Spinal cord (tissue), 10 donors: ENCODE results near the gene SNRPA. TPM values are rescaled to one million over a fixed set of nuclear protein-coding genes. Genes with fewer than 3 reads are reported as not detected.

Experiments
- DNase-seq, 6 donors: peaks; one replicate each; pipeline versions ENCODE4 v3.0.0 to v3.0.0-alpha.2; 2013 to 2015; ENCODE audit warnings: low spot score in 6 of 6, low read depth in 4 of 6
- H3K27ac ChIP-seq: one replicate; pipeline ENCODE4 v1.5.1; 2013; ENCODE audit warnings: low read depth, low read length, control low read depth
- H3K27me3 ChIP-seq: one replicate; pipeline ENCODE4 v1.6.1; 2013; ENCODE audit warnings: low read length; ENCODE audit not compliant: control insufficient read depth, insufficient read depth
- H3K36me3 ChIP-seq: one replicate; pipeline ENCODE4 v1.6.1; 2013; ENCODE audit warnings: low read length; ENCODE audit not compliant: control insufficient read depth, insufficient read depth
- H3K4me1 ChIP-seq: one replicate; pipeline ENCODE4 v1.6.1; 2013; ENCODE audit warnings: low read length; ENCODE audit not compliant: control insufficient read depth, insufficient read depth
- H3K4me3 ChIP-seq: one replicate; pipeline ENCODE4 v1.5.1; 2013; ENCODE audit warnings: low read depth, low read length, control low read depth
- H3K9me3 ChIP-seq: one replicate; pipeline ENCODE4 v1.6.1; 2013; ENCODE audit warnings: low read length; ENCODE audit not compliant: control insufficient read depth, insufficient read depth
- WGBS: methylation state at CpG from one replicate; pipeline ENCODE4 v1.1.5; 2013; ENCODE audit warnings: missing lambda C conversion rate; ENCODE audit not compliant: insufficient coverage; 5-methylcytosine and 5-hydroxymethylcytosine counted together
- polyA plus RNA-seq, 2 donors: library from polyadenylated mRNA; unstranded; fragments of 120-200 nt; gene quantifications; one replicate each; pipeline ENCODE4 v1.2.1, GENCODE V29; 2013; ENCODE audit not compliant: insufficient read length in 2 of 2
- total RNA-seq, 2 donors: library from RNA; depleted of rRNA in 1 of 2; stranded (reverse); fragments of 120-200 nt in 1 of 2; fragments of >200 nt in 1 of 2; gene quantifications; one replicate each; pipeline versions ENCODE4 v1.2.3 to v1.2.4, GENCODE V29; 2013 to 2014
- donor health status: healthy.

The SNRPA gene
- total and polyA plus RNA-seq, 4 donors: 21.7 to 86.4 (median 54.6) TPM

DNA sequence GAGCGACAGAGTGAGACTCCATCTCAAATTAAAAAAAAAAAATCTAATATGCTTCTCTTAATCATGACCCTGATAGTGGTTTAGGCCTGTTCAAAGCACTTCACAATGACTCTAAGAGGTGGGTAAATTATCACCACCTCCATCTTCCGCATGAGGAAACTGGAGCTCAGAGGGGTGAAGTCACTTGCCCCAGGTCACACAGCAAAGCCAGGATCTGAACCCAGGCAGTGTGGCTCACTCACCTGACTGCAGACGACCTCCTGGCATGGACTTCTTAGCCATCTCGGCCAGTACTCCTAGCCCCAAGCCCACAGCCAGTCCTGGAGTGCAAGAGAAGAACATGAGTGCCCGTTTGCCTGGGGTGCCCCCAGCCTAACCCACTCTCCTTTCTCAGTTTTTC, 41.2 kb upstream of the SNRPA start:
- Histone ChIP-seq H3K4me3 (no peak overlapping the region), H3K36me3 (peaks cover 53% of the 10 kb centered on the region), H3K27ac (no peak overlapping the region), H3K27me3 (no peaks in the 10 kb centered on the region), H3K4me1 (peaks cover 10% of the 10 kb centered on the region), H3K9me3 (no peaks in the 10 kb centered on the region)
- 91% methylated on average over 4 of the region's 5 CpGs for WGBS
- no peak for DNase-seq

DNA sequence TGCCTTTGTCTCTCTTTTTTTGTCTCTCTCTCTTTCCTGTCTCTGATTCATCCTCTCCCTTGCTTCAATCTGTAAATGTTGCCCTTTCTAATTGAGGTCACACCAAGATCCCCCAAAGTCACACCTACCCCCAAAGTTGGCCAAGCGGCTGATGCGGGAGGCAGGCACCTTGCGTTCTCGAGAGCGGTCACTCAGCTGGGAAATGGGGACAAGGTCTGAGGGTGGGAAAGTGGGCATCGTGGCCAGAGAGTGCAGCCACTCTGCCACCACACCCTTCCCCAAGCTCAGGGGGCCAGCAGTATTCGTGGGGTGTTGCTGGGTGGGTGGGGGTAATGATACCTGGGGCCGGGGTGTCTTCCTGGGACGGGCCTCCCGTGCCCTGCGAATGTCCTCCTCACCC, 37.1 kb upstream of the SNRPA start:
- no peaks in the 10 kb centered on the region for H3K27me3 ChIP-seq
- peaks cover 31% of the 10 kb centered on the region for H3K36me3 ChIP-seq
- no peaks in the 10 kb centered on the region for H3K9me3 ChIP-seq
- peaks cover 44% of the 10 kb centered on the region for H3K4me1 ChIP-seq
- no peak overlapping the region for H3K4me3 ChIP-seq
- no CpG with 5 or more reads among the region's 11 CpGs for WGBS
- DNase-seq: no peak
- H3K27ac ChIP-seq: peak overlapping the region; percentile 98

DNA sequence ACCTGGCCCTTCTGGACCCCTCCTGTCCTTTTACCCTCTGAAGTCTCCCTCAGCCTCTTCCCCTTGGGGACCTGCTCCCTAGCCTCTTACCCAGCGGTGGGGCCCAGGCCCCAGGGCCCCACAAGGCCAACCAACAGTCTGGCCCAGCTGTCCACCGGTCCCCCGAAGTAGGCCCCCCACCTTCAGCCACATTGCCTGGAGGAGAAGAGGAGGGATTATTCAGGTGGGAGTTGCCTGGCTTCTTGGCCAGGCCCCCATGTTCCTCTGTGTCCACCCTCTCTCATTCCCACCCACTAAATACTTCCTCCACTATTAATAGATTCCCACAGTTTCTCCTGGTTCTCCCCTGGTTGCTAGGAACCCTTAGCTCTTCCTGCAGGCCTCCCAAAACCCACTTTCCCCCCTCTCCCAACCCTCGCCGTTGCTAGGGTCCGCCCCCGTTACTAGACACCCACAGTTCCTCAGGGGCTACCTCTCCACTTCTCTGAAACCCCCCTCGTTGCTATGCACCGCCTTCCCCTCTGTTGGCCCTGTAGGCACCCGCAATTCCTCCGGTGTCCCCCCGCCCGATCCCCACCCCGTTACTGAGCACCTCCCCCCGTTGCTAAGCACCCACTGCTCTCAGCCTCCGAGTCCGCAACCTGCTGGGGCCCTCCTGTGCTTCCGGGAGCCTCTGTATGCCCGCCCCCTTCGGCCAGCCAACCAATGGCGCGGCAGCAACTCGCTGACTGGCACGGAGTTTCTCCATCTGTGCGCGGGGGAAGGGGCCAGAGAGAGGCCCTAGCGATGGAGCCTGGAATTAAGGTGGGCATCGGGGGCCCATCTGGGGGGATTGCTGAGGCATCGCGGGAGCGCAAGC, 36.3 kb upstream of the SNRPA start:
- no peaks in the 10 kb centered on the region for H3K27me3 ChIP-seq
- H3K4me1 ChIP-seq: peaks cover 51% of the 10 kb centered on the region
- 1% methylated on average over 28 of the region's 31 CpGs for WGBS
- H3K36me3 ChIP-seq: peaks cover 29% of the 10 kb centered on the region
- peak; percentile 91 to 99 (median 94) for DNase-seq
- peak overlapping the region; percentile 98 for H3K27ac ChIP-seq
- H3K4me3 ChIP-seq: peak overlapping the region; percentile 90
- no peaks in the 10 kb centered on the region for H3K9me3 ChIP-seq

DNA sequence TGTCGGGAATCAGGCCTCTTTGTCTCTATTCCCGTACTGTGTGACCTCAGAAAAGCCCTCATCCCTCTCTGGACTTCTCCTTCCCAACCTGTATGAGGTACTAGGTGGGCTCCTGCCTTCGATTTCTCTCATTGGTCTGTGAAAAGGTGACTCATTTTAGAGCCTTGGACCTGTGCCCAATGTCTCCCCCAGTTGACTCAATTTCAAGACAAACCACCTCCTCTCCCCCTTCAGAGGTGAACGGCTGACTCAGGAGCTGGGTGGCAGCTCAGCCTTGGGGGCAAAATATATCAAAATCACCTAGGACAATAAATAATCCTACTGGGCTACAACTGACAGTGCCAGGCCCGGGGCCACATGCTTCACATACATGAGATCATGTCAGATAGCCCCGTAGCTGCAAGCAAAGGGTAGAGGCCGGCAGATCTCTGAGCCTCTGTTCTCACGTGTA, 34.9 kb upstream of the SNRPA start:
- Histone ChIP-seq H3K27me3 (no peaks in the 10 kb centered on the region), H3K9me3 (no peaks in the 10 kb centered on the region), H3K4me3 (peak overlapping the region; percentile 90), H3K27ac (peak overlapping the region; percentile 98), H3K4me1 (peaks cover 58% of the 10 kb centered on the region), H3K36me3 (peaks cover 22% of the 10 kb centered on the region)
- WGBS: 7% methylated on average over 7 of the region's 8 CpGs
- DNase-seq: no peak

DNA sequence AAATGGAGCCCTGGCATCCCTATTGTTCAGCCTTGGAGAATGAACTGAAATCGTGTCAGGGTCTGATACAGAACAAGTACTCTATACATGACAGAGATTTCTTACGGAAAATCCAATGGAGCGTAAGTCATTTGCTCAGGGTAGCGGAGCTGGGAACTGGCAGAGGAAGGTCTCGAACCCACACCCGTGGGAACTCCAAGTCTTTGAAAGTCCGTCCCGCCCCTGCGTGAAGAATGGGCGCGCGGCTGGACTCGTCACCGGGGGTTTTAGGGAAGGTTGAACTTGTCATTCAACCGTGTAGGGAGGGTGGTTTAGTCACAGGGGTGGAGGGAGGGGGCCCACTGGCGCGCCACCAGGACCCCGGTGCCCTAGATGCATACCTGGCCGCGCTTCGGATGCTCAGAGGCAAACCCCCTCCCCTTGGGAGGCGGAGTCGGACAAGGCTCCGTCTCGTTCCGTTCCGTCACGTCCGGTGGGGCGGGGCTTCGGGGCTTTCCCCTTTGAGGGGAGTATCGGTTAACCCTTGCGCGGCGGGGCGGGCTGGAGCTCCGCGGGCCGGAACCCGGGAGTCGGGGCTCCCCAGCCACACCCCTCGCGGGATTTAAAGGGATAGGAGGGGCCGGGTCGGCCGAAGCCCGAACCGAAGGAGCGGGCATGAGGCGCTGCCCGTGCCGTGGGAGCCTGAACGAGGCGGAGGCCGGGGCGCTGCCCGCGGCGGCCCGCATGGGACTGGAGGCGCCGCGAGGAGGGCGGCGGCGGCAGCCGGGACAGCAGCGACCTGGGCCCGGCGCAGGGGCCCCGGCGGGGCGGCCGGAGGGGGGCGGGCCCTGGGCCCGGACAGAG, 34.3 kb upstream of the SNRPA start, which contains the start of the genes COQ8B and ITPKC:
Gene COQ8B, minus strand, starts transcription at position 405 of the 843 bp plus-strand sequence. CDS start 2,254 bp downstream, outside the sequence.
Gene ITPKC, plus strand, starts transcription at position 631 of the 843 bp plus-strand sequence. Its CDS starts 24 bp downstream, at position 655.
- Histone ChIP-seq H3K27ac (peak within 1 kb of the TSS; percentile 98), H3K9me3 (no peaks in the 10 kb centered on the region), H3K27me3 (no peaks in the 10 kb centered on the region), H3K4me1 (peaks cover 58% of the 10 kb centered on the region), H3K4me3 (peak within 1 kb of the TSS; percentile 90), H3K36me3 (peaks cover 18% of the 10 kb centered on the region)
- 0% methylated on average over 68 of the region's 76 CpGs for WGBS
- peak; percentile 97 to 100 (median 98) for DNase-seq

DNA sequence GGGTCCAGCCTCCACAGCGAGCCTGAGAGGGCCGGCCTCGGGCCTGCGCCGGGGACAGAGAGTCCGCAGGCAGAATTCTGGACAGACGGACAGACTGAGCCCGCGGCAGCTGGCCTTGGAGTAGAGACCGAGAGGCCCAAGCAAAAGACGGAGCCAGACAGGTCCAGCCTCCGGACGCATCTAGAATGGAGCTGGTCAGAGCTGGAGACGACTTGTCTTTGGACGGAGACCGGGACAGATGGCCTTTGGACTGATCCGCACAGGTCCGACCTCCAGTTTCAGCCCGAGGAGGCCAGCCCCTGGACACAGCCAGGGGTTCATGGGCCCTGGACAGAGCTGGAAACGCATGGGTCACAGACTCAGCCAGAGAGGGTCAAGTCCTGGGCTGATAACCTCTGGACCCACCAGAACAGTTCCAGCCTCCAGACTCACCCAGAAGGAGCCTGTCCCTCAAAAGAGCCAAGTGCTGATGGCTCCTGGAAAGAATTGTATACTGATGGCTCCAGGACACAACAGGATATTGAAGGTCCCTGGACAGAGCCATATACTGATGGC, 33.6 kb upstream of the SNRPA start:
- DNase-seq: no peak
- Histone ChIP-seq H3K27ac (peak overlapping the region; percentile 79), H3K9me3 (no peaks in the 10 kb centered on the region), H3K4me3 (peak overlapping the region; percentile 90), H3K4me1 (peaks cover 58% of the 10 kb centered on the region), H3K27me3 (no peaks in the 10 kb centered on the region), H3K36me3 (peaks cover 20% of the 10 kb centered on the region)
- 0% methylated on average over 20 of the region's 20 CpGs for WGBS

DNA sequence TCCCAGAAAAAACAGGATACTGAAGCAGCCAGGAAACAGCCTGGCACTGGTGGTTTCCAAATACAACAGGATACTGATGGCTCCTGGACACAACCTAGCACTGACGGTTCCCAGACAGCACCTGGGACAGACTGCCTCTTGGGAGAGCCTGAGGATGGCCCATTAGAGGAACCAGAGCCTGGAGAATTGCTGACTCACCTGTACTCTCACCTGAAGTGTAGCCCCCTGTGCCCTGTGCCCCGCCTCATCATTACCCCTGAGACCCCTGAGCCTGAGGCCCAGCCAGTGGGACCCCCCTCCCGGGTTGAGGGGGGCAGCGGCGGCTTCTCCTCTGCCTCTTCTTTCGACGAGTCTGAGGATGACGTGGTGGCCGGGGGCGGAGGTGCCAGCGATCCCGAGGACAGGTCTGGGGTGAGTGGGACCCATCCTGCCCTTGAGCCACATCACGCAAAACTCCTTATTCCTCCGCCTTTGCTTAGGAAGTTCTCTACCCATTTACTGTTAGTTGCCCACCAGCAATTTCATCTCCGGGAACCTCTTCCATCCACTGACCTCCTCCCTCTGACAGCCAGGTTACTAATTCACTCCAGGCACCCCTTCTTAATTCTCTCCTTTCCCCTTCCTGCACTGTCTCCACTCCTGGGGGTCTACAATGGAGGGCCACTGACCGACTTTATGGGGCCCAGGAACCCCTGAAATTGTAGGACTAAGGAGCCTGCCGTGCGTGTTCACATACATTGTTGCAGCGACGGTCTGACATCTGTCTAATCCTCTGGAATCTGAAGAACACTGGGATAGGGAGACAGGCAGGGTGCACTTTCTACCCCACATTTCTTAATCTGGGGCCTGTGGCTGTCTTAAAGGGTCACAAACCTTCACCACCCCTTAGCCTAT, 32.9 kb upstream of the SNRPA start:
- no peak for DNase-seq
- H3K9me3 ChIP-seq: no peaks in the 10 kb centered on the region
- no peaks in the 10 kb centered on the region for H3K27me3 ChIP-seq
- peaks cover 58% of the 10 kb centered on the region for H3K4me1 ChIP-seq
- H3K27ac ChIP-seq: peak overlapping the region; percentile 79
- peak overlapping the region; percentile 90 for H3K4me3 ChIP-seq
- WGBS: 39% methylated on average over 15 of the region's 20 CpGs
- H3K36me3 ChIP-seq: peaks cover 16% of the 10 kb centered on the region

DNA sequence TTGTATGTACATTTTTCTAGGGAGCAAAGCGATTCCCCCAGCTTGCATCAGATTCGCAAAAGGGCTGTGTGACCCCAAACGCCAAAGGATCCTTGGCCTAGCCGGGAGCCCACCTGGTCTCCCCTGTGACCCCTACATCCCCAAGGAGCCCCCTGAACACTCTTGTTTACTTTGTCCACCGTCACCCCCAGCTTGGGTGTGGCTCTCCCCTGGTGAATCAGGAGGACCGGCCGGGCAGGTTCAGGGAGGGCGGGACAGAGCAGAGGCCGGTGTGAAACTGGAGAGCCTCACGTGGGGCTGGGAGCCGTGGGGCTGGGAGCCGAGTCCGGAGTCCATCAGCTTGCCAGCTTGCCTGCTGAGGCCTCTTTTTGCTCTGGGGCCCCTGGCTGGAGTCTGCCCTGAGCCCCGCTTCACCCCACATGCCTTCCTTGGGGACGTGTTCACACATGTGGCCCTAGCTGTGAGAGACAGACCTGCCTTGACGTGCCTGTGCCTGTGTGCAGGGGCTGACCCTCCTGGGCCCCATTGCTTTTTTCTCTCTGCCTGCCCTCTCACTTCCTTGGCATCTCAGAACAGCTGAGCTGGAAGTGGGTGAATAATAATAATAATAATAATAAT, 32.1 kb upstream of the SNRPA start:
- Histone ChIP-seq H3K27me3 (no peaks in the 10 kb centered on the region), H3K27ac (peak overlapping the region; percentile 65), H3K4me1 (peaks cover 56% of the 10 kb centered on the region), H3K4me3 (peak overlapping the region; percentile 90), H3K9me3 (no peaks in the 10 kb centered on the region), H3K36me3 (peaks cover 20% of the 10 kb centered on the region)
- under 1% methylated on average over 15 of the region's 16 CpGs for WGBS
- DNase-seq: peak in 1 of 6 donors; percentile 28
